Bone marrow (tissue), 2 donors: ENCODE results near the gene SPC24.
"Not testable (repeated sequence)": the region's sequence is repeated elsewhere in the genome, so short reads cannot be mapped to it uniquely, and the experiment has no call there.

Source experiments
- DNase-seq, 2 donors: peaks; one replicate each; lab custom pipeline; 2025; lab: John Stamatoyannopoulos, UW

The SPC24 gene

GRCh38 chr19:11191934-11192333, 36.4 kb upstream of the SPC24 start:
- DNase-seq: no peak

GRCh38 chr19:11191273-11191755, 35.7 kb upstream of the SPC24 start:
- peak; percentile 10 to 29 for DNase-seq

DNA sequence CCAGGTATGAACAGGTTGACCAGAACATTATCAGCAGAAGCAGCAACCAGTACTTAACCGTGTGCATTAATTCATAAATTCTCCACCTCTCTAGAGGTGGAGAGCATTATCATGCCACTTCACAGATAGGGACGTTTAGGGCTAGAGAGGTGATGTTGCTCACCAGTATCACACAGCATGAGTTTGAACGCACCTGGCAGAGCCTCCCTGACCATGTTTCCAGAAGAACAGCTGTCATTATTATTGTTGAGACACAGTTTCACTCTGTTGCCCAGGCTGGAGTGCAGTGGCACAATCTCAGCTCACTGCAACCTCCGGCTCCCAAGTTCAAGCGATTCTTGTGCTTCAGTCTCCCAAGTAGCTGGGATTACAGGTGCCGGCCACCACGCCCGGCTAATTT, 34.9 kb upstream of the SPC24 start:
- DNase-seq: no peak

DNA sequence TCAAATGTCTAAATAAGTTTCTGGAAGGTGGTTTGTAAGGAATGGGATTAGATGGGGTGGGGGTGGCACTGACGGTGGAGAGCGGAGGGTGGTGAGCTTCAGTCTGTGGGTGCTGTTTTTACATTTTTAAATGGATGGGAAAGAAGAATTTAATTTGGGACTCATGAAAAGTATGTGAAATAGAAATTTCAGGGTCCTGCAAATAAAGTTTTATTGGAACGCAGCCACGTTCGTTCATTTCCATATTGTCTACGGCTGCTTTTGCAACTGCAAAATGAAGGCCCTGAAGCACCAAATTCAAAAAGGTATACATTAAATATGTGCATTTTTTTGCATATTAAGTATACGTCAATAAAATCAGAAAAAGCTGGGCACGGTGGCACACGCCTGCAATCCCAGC, 31.9 kb upstream of the SPC24 start:
- no peak for DNase-seq

DNA sequence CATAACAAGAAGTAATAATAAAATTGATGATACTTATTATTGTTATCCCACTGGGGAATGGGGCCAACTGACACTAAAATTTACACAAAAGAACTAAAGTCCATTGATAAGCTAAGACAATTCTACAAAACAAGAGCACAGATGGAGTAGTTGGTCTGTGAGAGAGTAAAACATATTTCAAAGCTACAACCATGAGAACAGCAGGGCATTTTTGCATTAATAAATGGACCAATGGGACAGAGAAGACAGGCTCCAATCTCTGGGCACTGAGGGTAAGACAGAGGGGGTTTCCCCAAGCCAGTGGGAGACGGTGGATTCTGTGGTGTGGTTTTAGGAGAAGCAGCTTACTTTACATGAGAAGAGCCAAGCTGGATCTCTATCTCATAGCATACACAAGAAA, 27.4 kb upstream of the SPC24 start:
- DNase-seq: no peak

DNA sequence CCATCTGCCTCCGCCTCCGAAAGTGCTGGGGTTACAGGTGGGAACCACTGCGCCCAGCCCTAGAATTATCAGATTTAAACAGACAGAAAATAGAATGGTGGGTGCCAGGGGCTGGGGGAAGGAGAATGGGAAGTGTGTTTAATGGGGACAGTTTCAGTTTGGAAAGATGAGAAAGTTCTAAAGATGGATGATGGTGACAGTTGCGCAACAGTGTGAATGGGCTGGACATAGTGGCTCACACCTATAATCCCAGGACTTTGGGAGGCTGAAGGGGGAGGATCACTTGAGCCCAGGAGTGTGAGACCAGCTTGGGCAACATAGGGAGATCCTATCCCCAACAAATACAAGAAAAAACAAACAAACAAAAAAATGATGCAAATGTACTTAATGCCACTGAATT, 25.9 kb upstream of the SPC24 start:
- DNase-seq: no peak

- DNase-seq: not testable (repeated sequence)
Observed at GRCh38 chr19:11180975-11181374, 25.4 kb upstream of the SPC24 start.

GRCh38 chr19:11180346-11180745, 24.8 kb upstream of the SPC24 start:
- DNase-seq: no peak

GRCh38 chr19:11179716-11180297, 24.2 kb upstream of the SPC24 start:
- DNase-seq: no peak

DNA sequence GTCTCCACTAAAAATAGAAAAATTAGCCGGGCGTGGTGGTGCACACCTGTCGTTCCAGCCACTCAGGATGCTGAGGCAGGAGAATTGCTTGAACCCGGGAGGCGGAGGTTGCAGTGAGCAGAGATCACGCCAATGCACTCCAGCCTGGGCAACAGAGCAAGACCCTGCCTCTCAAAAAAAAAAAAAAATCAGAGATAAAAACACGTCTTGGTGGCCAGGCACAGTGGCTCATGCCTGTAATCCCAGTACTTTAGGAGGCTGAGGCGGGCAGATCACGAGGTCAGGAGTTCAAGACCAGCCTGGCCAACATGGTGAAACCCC, 23.5 kb upstream of the SPC24 start:
- not testable (repeated sequence) for DNase-seq

- DNase-seq: no peak
Observed at GRCh38 chr19:11177592-11177991, 22.0 kb upstream of the SPC24 start.

- no peak for DNase-seq
Observed at GRCh38 chr19:11176466-11177193, 21.0 kb upstream of the SPC24 start.

DNA sequence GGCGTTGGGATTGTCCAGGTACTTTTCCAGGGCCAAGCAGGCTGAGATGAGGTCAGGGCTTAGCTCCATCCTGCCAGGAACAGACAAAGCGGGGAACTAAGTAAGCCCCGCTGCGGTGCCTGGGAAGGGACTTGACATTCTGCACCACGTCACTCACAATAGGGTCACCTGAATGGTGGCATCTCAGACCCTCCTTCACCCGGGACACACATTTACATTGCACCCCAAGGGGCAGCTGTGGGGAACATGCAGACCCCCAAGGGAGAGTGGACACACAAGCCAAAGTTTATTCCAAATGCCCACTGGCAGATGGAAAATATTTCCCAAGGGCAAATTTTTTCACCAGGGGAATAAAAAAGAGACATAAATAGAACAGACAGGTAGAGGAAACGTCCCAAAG, 20.3 kb upstream of the SPC24 start:
- DNase-seq: no peak

- DNase-seq: no peak
Observed at GRCh38 chr19:11174336-11174735, 18.8 kb upstream of the SPC24 start.

DNA sequence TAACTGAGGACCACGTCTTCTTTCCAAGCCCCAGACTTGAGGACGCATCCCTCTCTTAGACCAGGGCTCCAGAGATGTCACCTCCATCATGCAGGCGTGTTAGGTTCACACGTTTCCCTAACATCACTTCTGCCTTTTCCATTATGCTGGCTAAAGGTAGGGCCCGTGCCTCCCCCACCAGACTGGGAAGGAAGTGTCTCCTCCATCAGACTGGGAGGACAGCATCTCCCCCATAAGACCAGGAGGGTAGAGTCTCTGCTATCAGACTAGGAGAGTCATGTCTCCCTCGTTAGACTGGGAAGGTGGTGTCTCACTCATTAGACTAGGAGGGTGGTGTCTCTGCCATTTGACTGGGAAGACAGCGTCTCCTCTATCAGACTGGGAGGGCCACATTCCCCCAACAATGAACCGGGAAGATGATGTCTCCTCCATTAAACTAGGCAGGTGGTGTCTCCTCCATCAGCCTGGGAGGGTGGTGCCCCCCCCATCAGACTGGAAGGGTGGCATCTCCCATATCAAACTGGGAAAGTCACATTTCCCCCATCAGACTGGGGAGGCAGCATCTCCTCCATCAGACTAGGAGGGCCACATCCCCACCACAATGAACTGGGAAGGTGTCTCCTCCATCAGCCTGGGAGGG, 18.1 kb upstream of the SPC24 start:
- no peak for DNase-seq

DNA sequence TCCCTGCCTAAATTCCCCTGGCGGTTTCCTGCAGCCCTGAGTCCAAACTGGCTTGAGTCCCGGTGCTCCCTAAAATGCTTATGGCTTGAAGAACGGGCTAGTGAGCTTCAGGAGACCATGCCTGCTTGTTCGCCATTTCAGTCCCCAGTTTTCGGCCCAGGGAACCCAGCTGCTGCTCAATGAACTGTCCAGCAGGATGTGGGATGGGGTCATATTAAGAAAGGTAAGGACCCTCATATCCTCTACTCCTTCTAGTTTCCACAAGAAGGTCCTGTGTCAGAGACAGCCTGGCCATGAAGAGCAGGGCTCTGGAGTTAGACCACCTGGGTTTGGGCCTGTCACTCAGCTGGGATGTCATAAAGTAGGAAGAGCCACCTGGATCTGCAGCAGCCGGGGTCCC, 17.0 kb upstream of the SPC24 start:
- no peak for DNase-seq

DNA sequence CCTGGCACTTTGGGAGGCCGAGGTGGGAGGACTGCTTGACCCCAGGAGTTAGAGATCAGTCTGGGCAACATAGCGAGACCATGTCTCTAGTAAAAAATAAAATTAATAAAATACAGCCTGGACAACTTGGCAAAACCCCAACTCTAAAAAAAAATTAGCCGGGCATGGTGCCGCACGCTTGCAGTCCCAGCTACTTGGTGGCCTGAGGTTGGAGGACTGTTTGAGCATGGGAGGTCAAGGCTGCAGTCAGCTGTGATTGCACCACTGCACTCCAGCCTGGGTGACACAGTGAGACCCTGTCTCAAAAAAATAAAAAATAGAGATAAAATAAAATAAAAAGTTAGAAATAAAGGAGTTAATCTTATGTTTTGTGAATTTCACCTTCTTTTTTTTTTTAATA, 15.6 kb upstream of the SPC24 start:
- no peak for DNase-seq

GRCh38 chr19:11169896-11170678, 14.5 kb upstream of the SPC24 start:
- no peak for DNase-seq

DNA sequence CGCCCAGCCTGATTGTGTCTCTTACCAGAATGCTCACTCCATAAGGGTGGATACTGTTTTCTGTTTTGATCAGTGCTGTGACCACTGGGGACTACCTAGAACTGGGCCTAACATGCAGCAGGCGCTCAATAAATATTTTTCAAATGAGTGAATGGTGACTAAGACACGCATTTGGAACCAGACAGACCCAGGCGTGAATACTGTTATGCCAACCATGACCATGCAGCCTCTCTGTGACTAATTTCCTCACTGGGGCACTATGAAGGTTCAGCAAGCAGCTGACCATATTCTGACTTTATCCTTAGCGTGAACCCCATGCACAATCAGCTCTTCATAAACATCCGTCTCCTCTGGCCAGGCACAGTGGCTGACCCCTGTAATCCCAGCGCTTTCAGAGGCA, 13.0 kb upstream of the SPC24 start:
- no peak for DNase-seq

GRCh38 chr19:11166281-11167142, 10.9 kb upstream of the SPC24 start:
- no peak for DNase-seq

DNA sequence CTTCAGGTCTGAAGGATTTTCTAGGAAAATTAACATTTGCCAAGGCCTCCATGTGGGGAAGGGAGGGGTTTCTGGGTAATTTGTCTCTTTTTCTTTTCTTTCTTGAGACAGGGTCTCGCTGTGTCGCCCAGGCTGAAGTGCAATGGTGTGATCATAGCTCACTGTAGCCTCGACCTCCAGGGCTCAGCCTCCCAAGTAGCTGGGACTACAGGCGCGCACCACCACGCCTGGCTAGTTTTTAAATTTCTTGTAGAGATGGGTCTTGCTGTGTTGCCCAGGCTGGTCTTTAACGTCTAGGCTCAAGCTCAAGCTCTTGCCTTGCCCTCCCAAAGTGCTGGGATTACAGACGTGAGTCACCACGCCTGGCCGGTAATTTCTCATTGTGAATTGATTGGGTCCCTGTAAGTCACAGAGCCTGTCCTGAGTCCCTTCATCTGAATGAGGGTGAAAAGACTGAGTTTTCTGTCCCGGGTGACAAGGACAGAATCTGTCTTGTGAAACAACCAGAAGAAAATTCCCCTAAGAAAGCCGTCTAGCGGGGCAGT, 10.0 kb upstream of the SPC24 start:
- no peak for DNase-seq
